Endothelial cell of hepatic sinusoid (primary cell): ENCODE data around the gene CELF2.

Source experiments
- in situ Hi-C: cut with HindIII; loops from 2 replicates; pipeline ENCODE4 v1.10.0; 2017; ENCODE audit warnings: low sequenced_read_pairs

Gene CELF2

GRCh38 chr10:11189582-11190376 is 172.1 kb downstream of the CELF2 start:
- in situ Hi-C loops, result no loop called here

GRCh38 chr10:11191190-11191589 is 173.5 kb downstream of the CELF2 start:
- in situ Hi-C loops, result no loop called here

- in situ Hi-C loops, result no loop called here
Observed at GRCh38 chr10:11191678-11192077, 174.0 kb downstream of the CELF2 start.

- in situ Hi-C loops, result no loop called here
Observed at GRCh38 chr10:11192304-11193000, 174.8 kb downstream of the CELF2 start.

- in situ Hi-C loops, result no loop called here
Observed at GRCh38 chr10:11193001-11193551, 175.4 kb downstream of the CELF2 start.

GRCh38 chr10:11194859-11195586 is 177.4 kb downstream of the CELF2 start:
- in situ Hi-C loops, result no loop called here

- in situ Hi-C loops, result no loop called here
Observed at GRCh38 chr10:11195623-11196022, 178.0 kb downstream of the CELF2 start.

- in situ Hi-C loops, result no loop called here
Observed at GRCh38 chr10:11197266-11197712, 179.6 kb downstream of the CELF2 start.

- in situ Hi-C loops, result no loop called here
Observed at GRCh38 chr10:11197878-11198277, 180.2 kb downstream of the CELF2 start.

- in situ Hi-C loops, result no loop called here
Observed at GRCh38 chr10:11201911-11202310, 184.2 kb downstream of the CELF2 start.

GRCh38 chr10:11204351-11204942 is 186.8 kb downstream of the CELF2 start:
- in situ Hi-C loops, result no loop called here

- in situ Hi-C loops, result no loop called here
Observed at GRCh38 chr10:11205030-11205772, 187.5 kb downstream of the CELF2 start.

- in situ Hi-C loops, result no loop called here
Observed at GRCh38 chr10:11206676-11207559, 189.2 kb downstream of the CELF2 start.

- in situ Hi-C loops, result no loop called here
Observed at GRCh38 chr10:11207560-11207844, 189.8 kb downstream of the CELF2 start.

- in situ Hi-C loops, result no loop called here
Observed at GRCh38 chr10:11208243-11208642, 190.6 kb downstream of the CELF2 start.

GRCh38 chr10:11208908-11209829 is 191.5 kb downstream of the CELF2 start:
- in situ Hi-C loops, result no loop called here

- in situ Hi-C loops, result no loop called here
Observed at GRCh38 chr10:11209830-11210181, 192.1 kb downstream of the CELF2 start.

- in situ Hi-C loops, result no loop called here
Observed at GRCh38 chr10:11210211-11210922, 192.7 kb downstream of the CELF2 start.
